Calu3 (cell line): ENCODE measurements around the gene ZFP69. TPM values are rescaled to one million over a fixed set of nuclear protein-coding genes. Genes with fewer than 3 reads are reported as not detected.

ENCODE experiments used
- BruUV-seq: library from RNA; stranded (reverse); fragments of 400-500 nt; replicated peaks from 2 replicates; lab custom pipeline; 2021; lab: Mats Ljungman, UMichigan
- CTCF ChIA-PET: fragments of 300-600 bp; sonication (Branson Sonifier 250); formaldehyde crosslinking; loops from one replicate; lab custom pipeline; 2022; ENCODE audit warnings: antibody characterized with exemption; lab: Charles Lee
- DNase-seq: peaks from one replicate; pipeline ENCODE4 v3.0.0; 2022
- H3K27ac Mint-ChIP-seq: one replicate; pipeline ENCODE4 v1.8.0; 2022; ENCODE audit warnings: mixed read lengths; ENCODE audit not compliant: unreplicated experiment
- H3K27me3 Mint-ChIP-seq: one replicate; pipeline ENCODE4 v1.8.0; 2022; ENCODE audit warnings: mixed read lengths; ENCODE audit not compliant: unreplicated experiment
- H3K36me3 Mint-ChIP-seq: one replicate; pipeline ENCODE4 v1.8.0; 2022; ENCODE audit warnings: mild to moderate bottlenecking, moderate library complexity, mixed read lengths; ENCODE audit not compliant: insufficient read depth, unreplicated experiment
- H3K4me1 Mint-ChIP-seq: one replicate; pipeline ENCODE4 v1.8.0; 2022; ENCODE audit warnings: mild to moderate bottlenecking, low read depth, mixed read lengths; ENCODE audit not compliant: unreplicated experiment
- H3K4me3 Mint-ChIP-seq: one replicate; pipeline ENCODE4 v1.8.0; 2022; ENCODE audit warnings: mild to moderate bottlenecking, low read depth, moderate library complexity, mixed read lengths; ENCODE audit not compliant: unreplicated experiment
- H3K9me3 Mint-ChIP-seq: one replicate; pipeline ENCODE4 v1.8.0; 2022; ENCODE audit warnings: low read depth, mixed read lengths; ENCODE audit not compliant: unreplicated experiment
- intact Hi-C: fragments of 100-400 bp; cut with micrococcal nuclease; formaldehyde crosslinking; loops from one replicate; pipeline ENCODE4 v1.10.0; 2022; ENCODE audit not compliant: unreplicated experiment
- total RNA-seq: library from RNA; stranded (reverse); gene quantifications from 2 replicates; pipeline ENCODE4 v1.2.3, GENCODE V29; 2022
- TF ChIP-seq, protein P1 (sequence below): fragments of 200-600 bp; IDR thresholded peaks from one replicate; pipeline ENCODE4 v1.8.0; 2022; ENCODE audit warnings: antibody characterized with exemption; ENCODE audit not compliant: unreplicated experiment

Gene ZFP69
- total RNA-seq, 1 experiment from 2014 or later: 2.9 TPM

DNA sequence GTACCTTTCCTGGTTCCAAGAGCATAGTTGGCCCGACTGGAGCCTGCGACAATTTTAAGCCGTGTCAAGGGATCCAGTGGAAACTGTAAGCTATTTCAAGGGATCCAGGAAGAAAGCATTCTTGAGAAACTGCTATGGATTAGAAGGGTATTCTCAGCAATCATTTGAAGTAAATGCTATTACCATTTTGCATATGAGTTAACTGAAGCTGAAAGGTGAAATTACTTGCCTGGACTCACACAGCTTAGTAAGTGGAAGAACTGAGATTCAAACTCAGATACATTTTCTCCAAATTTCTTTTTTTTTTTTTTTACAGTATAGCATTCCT, 54.9 kb downstream of the ZFP69 start:
- BruUV-seq: TSS peak; percentile 58
- intact Hi-C loops: loop anchor here (10.0 kb wide), 1 partner anchor 453 kb away; no protein-coding TSS in a partner anchor
- TF ChIP-seq, protein P1, sequence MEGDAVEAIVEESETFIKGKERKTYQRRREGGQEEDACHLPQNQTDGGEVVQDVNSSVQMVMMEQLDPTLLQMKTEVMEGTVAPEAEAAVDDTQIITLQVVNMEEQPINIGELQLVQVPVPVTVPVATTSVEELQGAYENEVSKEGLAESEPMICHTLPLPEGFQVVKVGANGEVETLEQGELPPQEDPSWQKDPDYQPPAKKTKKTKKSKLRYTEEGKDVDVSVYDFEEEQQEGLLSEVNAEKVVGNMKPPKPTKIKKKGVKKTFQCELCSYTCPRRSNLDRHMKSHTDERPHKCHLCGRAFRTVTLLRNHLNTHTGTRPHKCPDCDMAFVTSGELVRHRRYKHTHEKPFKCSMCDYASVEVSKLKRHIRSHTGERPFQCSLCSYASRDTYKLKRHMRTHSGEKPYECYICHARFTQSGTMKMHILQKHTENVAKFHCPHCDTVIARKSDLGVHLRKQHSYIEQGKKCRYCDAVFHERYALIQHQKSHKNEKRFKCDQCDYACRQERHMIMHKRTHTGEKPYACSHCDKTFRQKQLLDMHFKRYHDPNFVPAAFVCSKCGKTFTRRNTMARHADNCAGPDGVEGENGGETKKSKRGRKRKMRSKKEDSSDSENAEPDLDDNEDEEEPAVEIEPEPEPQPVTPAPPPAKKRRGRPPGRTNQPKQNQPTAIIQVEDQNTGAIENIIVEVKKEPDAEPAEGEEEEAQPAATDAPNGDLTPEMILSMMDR: no peak
- Mint-ChIP-seq H3K4me1 (peaks cover 22% of the 10 kb centered on the region), H3K4me3 (peak overlapping the region; percentile 81), H3K9me3 (no peaks in the 10 kb centered on the region), H3K36me3 (peaks cover 13% of the 10 kb centered on the region), H3K27me3 (no peaks in the 10 kb centered on the region), H3K27ac (peak overlapping the region; percentile 89)
- no peak for DNase-seq
- CTCF ChIA-PET: interaction anchor here (0.6 to 1.5 kb wide), 5 partner anchors 16 to 697 kb away, joined by 3 to 4 read pairs (median 4); partner anchors contain the start of gene EXO5

DNA sequence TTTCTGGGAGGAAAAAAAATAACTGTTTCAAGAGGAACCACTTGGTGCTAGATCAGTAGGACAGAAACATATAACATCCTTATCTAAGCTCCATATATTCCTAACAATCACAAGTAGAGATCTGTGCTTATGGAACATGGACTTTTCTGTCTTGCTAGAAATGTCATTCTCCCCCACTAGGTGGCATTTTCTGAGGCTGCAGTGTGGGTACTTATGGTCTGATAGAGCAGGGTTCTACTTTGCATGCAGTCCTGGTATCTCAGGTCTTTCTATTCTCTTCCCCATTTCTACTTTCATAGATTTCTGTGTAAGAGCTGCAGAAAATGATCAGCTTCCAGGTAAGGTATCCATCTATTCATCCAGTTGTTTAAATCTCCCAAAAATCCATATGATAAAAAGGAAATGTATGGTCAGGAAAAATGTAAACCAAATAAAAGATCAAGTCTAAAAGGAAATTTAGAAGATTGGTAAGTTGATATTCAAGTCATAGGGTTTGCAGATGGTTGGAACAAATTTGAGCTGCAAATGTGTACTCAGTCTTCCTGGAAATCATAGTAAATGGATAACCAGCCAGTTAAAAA, 55.8 kb downstream of the ZFP69 start:
- CTCF ChIA-PET: interaction anchor here (0.6 to 1.2 kb wide), 3 partner anchors 15 to 82 kb away, joined by 3 to 4 read pairs (median 4); no protein-coding TSS in a partner anchor
- no peaks in the 10 kb centered on the region for H3K27me3 Mint-ChIP-seq
- H3K27ac Mint-ChIP-seq: no peak overlapping the region
- H3K4me3 Mint-ChIP-seq: no peak overlapping the region
- intact Hi-C loops: loop anchor here (10.0 kb wide), 1 partner anchor 452 kb away; no protein-coding TSS in a partner anchor
- peak; percentile 48 for DNase-seq
- H3K9me3 Mint-ChIP-seq: no peaks in the 10 kb centered on the region
- TF ChIP-seq, protein P1: peak; percentile 60
- BruUV-seq: no TSS peak
- peaks cover 22% of the 10 kb centered on the region for H3K4me1 Mint-ChIP-seq
- H3K36me3 Mint-ChIP-seq: peaks cover 13% of the 10 kb centered on the region

DNA sequence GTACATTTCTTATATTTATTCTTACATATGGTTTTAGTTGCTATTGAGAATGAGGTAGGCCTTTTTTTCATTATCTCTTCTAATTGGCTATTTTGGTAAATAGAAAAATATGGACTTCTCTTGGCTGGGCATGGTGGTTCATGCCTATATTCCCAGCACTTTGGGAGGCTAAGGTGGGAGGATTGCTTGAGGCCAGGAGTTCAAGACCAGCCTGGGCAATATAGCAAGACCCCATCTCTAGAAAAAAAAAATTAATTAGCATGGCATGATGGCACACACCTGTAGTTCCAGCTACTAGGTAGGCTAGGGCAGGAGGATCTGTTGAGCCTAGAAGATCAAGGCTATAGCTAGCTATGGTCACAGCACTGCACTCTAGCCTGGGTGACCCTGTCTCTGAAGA, 57.5 kb downstream of the ZFP69 start:
- intact Hi-C loops: loop anchor here (10.0 kb wide), 1 partner anchor 450 kb away; no protein-coding TSS in a partner anchor
- CTCF ChIA-PET: no interaction called here
- Mint-ChIP-seq H3K9me3 (no peaks in the 10 kb centered on the region), H3K27ac (no peak overlapping the region), H3K36me3 (peaks cover 13% of the 10 kb centered on the region), H3K4me1 (peaks cover 22% of the 10 kb centered on the region), H3K4me3 (no peak overlapping the region), H3K27me3 (no peaks in the 10 kb centered on the region)
- TF ChIP-seq, protein P1: no peak
- no peak for DNase-seq
- BruUV-seq: no TSS peak

DNA sequence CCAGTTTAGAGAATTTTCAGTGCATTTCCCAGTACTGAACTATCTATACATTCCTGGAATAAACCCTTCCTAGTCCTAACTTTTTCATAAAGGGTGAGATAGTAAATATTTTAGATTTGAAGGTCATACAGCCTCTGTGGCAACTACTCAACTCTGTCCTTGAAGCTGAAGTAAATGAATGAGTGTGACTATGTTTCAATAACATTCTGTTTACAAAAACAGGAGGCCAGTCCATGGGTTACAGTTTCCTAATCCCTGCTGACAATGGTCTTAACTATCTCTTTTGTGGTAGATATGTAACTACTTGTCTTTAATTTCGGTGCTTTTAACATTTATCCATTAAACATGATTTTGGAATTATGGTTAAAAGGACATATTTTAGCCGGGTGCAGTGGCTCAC, 58.6 kb downstream of the ZFP69 start:
- CTCF ChIA-PET: interaction anchor here (0.5 kb wide), 1 partner anchor 50 kb away, joined by 6 read pairs; no protein-coding TSS in a partner anchor
- intact Hi-C loops: loop anchor here (10.0 kb wide), 1 partner anchor 449 kb away; no protein-coding TSS in a partner anchor
- Mint-ChIP-seq H3K27ac (no peak overlapping the region), H3K36me3 (peaks cover 13% of the 10 kb centered on the region), H3K4me1 (peaks cover 22% of the 10 kb centered on the region), H3K27me3 (no peaks in the 10 kb centered on the region), H3K9me3 (no peaks in the 10 kb centered on the region), H3K4me3 (no peak overlapping the region)
- DNase-seq: no peak
- no TSS peak for BruUV-seq
- TF ChIP-seq, protein P1: no peak
